GM21526 (cell line): Measurements from ENCODE around the gene RIC1.

Experiments
- ATAC-seq: cut with Tn5 transposase; IDR thresholded peaks from one replicate; pipeline ENCODE4 v1.9.1; 2021; ENCODE audit warnings: moderate library complexity; ENCODE audit not compliant: unreplicated experiment, low FRiP score

RIC1 gene

DNA sequence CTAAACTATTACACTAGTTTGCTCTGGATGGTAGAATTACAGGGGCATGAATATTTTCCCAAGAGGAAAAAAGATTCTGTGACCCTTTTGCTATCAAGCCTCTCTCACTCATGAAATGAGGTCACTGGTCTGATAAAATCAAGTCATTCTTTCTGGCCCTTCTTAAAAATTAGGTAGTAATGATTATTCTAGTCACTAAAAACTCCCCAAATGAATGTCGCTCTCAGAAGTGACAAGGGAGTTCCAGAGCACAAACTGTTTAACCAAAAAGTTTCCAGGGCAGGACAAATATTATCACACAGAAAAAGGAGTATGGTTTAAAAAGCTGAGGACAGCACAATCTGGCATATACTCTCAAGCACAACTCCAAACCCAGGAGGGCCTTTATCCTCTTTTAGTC lies 191.5 kb downstream of the RIC1 start:
- ATAC-seq, result no peak

DNA sequence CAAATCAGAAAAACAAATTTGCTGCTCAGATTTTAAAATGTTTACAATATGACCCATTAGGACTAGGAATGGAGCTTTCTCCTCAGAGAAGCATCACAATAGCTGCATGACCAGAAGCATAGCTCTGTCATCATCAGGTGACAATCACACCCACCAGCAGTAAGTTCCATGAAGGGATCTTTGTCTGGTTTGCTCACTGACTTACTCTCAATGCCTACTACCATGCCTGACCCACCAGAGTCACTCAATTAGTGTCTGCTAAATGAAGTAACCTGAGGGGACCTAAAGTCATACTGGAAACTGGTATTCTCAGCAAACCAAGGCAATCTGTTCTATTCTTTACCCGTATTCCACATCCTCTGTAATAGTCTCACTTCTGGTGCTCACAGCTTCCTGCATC lies 196.3 kb downstream of the RIC1 start:
- no peak for ATAC-seq
